Stimulated activated CD4-positive, alpha-beta T cell treated with anti-CD3 and anti-CD28 coated beads, Interleukin-1b, Interleukin-23, amount 100 ng/mL, for 24 hours (primary cell): ENCODE results near the gene SEPTIN5.

Source experiments
- DNase-seq, 4 experiments: peaks; one replicate each; pipeline ENCODE4 v3.0.0-alpha.2; 2020; ENCODE audit warnings: low read depth in 4 of 4, low spot score in 1 of 4

Gene SEPTIN5

DNA sequence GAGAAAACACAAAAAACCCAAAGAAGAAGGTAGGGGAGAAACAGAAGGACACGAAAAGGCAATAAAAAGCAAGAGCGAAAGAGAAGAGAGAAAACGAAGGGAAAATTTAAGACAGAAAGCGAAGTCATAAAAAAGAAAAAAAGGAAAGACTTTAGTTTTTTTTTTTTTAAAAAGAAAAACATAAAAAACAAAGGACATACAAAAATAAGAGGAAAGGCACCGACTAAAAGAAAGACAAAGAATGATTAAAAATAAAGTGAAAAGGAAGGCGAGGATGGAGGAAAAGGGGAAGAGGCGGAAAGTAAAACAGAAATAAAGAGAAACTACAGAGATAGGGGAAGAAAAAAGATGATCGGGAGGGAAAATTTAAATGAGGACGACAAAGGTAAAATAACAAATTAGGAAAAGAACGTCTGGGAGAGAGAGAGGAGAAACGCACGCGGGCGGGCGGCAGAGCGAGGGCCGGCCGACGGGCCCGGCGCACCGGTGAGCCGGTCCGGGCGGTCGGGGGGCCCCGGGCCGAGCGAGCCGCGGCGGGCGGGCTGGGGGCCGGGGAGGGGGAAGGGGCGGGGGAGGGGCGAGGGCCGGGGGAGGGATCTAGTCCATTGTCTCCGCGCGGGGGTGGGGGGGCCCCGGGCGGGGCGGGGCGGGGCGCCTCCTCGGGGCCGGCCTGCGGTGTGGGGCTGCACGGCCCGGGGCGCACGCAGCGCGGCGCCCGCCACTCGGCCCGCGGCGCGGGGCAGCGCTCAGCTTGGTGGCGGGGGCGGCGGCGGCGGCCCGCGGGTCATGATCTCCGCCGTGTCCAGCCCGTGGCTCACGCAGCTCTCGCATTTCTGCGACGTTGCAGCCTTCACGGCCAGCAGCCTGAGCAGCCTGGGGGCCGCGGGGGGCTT is 46.0 kb downstream of the SEPTIN5 start, which contains the start of gene TBX1:
TSS of gene TBX1 (plus strand) at position 721 of the 893 bp plus-strand sequence. CDS start at position 787, 66 bp downstream.
- DNase-seq, result no peak

DNA sequence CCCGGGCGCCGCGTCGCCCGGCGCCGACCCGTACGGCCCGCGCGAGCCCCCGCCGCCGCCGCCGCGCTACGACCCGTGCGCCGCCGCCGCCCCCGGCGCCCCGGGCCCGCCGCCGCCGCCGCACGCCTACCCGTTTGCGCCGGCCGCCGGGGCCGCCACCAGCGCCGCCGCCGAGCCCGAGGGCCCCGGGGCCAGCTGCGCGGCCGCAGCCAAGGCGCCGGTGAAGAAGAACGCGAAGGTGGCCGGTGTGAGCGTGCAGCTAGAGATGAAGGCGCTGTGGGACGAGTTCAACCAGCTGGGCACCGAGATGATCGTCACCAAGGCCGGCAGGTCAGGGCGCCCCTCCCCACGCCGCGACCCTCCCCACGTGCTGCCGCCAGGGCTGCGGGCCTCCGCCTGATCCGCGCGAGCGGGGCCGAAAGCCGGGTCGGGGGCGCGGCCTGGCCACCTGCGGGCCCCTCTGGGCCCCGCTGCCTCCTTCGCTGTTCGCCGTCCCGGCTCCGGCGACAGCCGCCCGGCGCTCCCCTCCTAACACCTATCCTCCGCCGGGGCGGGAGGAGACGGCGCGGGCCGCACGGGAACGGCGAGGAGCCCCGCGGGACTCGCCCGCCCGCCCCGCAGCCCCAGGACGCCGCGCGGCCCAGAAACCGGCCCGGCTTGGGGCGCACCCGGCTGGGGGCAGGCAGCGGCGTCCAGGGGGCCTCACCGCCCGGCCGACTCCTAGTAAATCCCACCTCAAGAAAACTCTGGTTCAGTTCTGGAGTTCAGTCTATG is 46.8 kb downstream of the SEPTIN5 start:
- DNase-seq, result no peak

DNA sequence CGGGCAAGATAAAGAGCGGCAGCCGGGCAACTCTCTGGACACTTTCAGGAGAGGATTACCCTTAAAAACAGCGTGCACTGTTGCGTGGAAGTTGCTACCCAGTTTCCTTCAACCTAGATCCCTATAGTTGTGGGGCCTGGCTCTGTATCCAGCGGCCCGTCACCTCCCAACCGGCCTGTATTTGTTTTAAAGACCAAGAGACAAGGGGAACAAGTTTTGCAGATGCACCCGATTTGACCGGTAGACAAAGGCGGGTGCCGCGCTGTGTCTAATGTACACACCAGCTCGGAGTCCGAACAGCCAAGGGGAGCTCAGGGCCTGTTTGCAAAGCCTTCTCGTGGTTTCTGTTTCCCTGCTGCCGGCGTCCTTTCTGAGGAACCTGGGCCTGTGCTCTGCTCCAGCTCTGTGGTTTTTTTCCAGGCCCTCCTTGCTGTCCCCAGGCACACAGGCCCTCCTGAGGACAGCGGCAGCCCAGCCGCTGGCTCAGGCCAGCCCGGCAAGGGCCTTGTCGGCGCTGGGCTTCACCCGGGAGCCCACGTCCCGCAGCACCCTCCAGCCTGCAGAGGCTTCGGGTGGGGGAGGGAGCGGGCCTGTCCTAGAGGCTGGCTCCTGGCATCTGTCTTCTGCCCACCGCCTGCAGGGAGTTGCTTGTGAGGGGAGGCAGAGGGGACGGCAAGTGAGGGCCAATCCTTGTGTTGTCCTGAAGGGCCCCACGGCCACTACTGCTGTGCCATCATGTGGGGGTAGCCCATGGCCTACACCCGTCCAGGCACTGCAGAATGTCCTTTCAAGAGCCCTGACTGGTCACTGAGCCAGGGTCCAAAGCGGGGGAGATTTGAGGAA is 47.6 kb downstream of the SEPTIN5 start:
- DNase-seq, result no peak

DNA sequence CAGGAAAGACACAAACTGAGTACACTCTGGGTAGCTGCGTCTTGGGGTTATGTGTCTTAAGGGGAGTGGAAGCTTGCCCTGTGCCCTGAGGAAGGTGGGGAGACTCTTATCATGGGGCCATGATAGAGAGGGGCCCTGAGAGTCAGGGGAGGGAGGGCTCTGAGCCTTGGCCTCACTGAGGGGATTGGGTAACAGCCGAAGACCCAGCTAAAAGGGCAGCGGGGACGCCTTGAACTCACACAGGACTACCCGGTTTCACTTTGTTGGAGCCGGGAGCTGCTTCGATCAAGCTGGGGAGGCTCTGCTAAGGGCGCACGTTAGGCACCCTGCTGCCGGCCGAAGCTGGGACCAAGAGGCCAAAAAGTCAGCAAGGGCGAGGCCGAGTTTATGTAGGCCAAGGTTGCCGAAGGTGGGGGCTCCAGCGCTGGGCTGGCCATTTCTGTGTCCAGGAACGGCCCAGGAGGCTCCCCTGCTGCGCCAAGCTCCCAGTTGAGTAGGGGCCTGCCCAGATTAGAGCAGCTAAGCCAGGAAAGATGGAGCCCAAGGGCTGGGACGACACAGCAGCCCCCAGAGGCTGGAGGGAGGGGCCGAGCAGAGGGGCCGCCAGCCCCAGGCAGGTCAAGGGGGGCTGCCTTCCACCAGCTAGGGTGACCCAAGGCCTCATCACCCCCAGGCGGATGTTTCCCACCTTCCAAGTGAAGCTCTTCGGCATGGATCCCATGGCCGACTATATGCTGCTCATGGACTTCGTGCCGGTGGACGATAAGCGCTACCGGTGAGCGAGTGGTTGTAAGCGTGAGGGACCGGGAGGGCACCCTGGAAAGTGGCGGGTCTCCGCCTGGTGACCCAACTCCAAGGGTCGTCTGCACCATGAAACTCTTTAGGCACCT is 48.5 kb downstream of the SEPTIN5 start:
- no peak for DNase-seq

DNA sequence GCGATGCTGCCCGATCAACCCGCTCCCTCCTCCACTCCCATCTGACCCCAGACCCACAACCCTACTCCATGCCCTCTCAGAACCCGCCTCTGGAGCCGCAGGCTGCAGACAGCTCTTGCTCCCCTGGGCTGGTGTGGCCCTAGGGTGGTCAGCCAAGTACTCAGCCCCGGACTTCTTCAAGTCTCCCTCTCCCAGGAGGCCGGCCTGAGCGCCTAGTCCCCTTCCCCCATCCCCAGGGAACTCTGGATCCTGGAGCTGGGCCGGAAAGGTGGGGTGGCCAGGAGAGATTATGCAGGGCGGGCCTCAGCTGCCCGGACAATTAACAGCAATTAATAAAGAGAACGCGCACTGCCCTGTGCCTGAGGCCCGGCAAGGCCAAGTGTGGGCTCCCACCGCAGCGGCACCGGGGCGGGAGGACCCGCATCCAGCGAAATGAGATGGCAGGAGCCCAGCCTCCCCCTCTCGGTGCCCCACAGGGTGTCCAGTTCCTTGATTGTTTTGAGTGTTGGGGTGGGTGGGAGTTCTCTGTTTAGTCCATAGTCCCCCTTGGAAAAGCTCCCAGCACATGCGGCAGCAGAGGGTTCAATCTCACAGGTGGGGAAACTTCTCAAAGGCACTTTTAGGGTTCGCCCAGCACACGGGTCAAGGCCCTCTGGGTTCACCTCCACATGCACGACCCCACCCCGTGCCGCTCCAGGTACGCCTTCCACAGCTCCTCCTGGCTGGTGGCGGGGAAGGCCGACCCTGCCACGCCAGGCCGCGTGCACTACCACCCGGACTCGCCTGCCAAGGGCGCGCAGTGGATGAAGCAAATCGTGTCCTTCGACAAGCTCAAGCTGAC is 49.4 kb downstream of the SEPTIN5 start:
- no peak for DNase-seq

DNA sequence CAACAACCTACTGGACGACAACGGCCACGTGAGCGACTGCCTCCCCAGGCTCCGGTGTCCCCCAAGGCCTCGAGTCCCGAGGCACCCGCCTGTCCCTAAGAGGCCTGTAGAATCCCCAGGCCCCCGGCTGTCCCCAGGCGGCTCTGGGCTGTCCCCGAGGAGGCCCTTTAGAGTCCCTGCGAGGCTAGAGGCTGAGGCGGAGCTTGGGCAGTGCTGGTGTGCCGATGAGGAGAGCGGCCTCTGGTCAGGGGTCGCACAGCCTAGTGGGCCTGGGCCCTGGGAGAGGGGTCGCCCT is 49.9 kb downstream of the SEPTIN5 start:
- no peak for DNase-seq

DNA sequence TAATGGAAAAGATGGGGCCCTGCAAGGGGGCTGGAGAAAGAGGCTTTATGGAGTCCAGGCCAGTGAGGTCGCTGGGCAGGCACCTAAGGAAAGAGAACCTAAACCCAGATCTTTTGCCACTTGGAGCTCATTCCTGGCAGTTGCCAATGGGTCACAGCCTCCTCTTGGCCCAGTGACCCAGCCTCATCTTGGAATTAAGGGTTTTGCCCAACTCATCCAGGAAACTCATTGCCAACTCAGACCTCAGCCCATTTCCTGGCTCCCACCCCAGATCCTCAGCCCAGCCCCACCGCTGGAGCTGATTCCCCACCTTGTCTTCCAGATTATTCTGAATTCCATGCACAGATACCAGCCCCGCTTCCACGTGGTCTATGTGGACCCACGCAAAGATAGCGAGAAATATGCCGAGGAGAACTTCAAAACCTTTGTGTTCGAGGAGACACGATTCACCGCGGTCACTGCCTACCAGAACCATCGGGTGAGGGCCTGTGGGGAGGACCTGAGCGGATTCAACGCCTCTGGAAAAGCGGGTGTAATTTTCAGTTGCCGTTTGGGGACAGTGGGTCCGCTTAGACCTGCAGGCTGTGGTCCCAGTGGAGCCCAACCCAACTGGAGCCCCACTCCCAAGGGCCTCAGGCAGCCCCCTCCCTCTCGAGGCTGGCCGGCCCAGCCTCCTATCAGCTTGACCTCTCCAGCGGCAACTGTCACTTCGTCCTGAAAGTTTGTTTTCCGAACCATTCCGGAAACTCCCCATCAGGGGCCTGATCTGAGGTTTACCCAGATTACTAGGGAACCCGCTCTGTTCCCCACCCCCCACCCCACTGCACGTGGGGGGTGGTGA is 50.6 kb downstream of the SEPTIN5 start:
- DNase-seq, result no peak

DNA sequence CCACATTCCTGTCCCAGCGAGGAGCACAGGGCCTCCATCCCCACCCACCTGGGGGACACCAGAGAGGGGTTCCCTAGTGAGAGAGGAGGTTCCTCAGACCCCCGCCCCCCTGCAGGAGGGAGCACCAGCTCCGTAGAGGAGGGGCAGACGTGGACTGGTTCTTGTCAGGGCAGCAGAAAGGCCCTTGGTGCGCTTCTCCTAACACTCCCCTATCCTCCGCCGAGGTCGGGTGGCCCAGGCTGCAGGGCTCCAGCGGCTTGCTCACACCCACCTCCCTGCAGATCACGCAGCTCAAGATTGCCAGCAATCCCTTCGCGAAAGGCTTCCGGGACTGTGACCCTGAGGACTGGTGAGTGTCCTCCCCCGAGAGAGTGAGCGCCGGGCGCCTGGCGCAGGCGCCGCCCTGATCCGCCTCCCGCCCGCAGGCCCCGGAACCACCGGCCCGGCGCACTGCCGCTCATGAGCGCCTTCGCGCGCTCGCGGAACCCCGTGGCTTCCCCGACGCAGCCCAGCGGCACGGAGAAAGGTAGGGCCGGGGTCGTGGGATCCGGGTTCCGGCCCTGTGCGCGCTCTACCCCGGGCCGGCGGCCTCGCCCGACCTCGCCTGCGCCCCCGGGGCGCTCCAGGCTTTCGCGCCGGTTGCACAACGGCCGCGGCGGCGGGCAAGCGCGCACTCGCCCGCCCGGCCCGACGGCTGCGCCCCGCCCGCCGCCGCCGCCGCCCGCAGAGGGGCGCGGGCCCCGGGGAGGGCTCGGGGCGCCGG is 51.4 kb downstream of the SEPTIN5 start:
- no peak for DNase-seq

DNA sequence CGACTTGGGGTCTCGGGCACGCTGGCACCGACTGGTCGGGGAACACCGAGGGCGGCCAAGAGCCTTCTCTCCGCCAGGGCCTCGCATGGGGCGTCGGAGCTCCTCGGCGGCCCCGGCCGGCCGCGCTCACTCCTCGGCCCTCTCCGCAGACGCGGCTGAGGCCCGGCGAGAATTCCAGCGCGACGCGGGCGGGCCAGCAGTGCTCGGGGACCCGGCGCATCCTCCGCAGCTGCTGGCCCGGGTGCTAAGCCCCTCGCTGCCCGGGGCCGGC is 51.9 kb downstream of the SEPTIN5 start:
- DNase-seq, result no peak

DNA sequence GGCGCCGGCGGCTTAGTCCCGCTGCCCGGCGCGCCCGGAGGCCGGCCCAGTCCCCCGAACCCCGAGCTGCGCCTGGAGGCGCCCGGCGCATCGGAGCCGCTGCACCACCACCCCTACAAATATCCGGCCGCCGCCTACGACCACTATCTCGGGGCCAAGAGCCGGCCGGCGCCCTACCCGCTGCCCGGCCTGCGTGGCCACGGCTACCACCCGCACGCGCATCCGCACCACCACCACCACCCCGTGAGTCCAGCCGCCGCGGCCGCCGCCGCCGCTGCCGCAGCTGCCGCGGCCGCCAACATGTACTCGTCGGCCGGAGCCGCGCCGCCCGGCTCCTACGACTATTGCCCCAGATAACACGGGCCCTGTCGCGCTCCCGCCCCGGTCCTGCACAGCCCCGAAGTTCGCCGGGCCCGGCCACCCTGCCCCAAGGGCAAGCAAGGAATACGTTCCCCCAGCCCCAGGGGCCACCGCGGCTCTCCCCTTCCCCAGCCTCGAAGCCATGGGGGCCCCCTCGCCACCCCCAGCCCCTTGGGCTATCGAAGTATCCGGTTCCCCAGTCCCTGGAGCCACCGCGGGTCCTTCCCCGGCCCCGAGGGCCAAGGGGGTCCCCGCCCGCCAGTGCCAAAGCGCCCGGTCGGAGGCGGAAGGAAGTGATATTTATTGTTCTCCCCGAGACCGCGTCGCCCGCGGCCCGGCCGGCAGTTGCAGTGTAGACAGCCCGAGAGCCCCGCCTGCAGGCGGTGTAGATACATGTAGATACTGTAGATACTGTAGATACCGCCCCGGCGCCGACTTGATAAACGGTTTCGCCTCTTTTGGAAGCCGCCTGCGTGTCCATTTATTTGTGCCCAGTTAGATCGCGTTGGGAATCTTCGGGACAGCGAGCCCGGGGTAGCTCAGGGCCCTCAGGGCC is 52.5 kb downstream of the SEPTIN5 start:
- peak in 3 of 4 experiments; percentile 7 to 38 (median 25) for DNase-seq

DNA sequence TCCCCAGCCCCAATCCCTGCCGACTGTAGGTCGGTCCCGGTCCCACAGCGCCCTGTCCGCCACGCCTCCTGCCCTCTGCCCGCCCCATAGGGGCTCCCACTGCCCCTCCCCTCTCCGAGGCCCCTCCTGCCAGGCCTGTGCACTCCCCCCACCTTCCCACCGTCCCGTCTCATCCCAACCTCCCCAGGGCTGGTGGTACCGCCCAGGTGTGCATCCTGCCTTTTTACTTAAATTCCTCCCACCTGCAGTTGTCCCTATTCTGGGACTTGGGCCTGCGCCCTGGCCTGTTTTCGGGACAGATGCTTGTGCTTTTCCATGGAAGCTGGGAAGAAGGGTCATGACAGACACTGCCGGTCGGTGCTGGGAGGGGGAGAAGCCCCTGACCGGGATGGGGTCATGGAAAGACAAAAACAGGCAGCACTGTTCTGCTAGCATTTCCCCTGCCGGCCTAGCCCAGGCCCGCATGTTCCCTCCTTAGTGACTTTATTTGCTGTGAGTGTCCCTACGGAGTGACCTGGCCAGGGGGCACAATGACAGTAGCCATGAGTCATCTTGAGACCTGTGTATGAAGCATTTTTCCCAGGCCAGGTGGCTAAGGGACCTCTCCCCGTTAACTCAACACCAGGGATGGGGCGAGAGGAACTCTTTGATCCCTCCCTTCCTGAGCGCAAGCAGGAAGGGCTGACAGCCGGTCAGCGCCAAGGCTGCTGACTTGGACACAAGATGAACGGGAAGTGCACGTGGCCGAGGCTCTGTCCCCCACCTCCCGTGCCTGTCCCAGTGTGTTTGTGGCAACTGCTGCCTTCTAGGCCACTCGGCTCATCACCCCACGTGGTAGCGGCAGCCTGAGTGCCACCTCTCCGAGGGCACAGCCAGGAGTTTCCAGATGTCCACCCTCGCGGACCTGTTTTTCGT is 53.4 kb downstream of the SEPTIN5 start:
- no peak for DNase-seq

DNA sequence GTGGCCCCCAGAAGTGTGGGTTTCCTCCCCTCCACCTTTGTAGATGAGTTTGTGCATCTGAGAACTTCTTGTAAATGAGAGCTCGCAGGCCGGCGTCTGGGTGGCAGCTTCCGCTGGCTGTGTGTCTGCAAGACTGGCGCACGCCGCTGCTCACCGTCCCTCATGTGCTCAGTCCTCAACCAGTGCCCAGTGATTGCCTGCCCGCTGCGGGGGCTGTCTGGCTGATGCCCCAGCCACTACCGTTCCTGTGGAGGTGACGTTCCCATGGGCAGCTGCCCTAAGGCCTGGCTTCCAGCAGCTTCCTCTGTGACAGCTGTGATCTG is 55.1 kb downstream of the SEPTIN5 start:
- no peak for DNase-seq

DNA sequence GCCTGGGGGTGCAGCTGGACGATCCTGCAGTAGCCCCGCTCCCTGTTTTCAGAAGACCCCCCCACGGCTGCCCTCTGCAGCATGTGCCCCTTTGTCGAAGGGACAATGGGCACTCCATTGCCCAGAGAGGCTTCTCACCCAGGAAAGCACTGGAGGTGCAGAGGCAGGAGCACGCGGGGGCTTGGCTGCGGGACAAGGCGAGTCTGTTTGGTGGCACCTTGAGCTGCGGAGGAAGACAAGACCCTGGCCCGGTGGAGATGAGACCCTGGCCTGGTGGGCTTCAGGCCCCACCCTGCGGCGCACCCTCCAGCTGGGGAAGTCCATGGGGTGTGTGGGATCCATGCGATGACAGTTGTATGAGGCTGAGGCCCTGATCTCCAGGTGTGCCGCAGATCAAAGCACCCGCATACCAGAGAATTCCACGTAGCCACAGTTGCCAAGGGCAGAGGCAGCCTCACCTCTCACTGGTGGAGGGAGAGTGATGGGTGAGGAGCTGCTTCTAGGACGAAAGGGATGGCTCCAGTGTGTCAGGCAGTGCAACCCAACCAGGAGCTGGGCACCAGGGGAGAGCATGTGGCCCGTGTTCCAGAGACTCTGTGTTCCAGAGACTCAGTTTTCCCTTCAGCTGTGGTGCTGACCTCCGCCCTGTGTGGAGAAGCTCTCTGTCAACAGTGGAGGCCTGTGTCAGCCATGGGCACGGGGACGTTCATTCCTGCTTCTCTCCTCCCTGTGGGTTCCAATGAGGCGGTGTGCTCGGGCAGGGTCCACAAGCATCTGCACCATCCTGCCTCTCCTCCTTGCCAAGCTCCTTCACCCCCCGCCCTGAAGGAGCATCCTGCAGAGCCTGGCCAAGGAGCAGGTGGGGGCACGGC is 56.3 kb downstream of the SEPTIN5 start:
- DNase-seq, result no peak

DNA sequence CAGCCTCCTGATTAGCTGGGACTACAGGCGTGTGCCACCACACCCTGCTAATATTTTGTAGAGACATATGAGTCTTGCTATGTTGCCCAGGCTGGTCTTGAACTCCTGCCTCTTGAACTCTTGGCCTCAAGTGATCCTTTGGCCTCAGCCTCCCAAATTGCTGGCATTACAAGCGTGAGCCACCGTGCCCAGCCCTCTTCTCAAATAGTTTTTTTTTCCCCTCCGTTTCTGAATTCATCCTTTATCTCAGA is 58.0 kb downstream of the SEPTIN5 start:
- no peak for DNase-seq
